K562 (cell line): ENCODE measurements around the gene MPND. TPM values are rescaled to one million over a fixed set of nuclear protein-coding genes. Genes with fewer than 3 reads are reported as not detected.

Experiments
- ATAC-seq: fragments of 200-7000 bp; cut with Tn5 transposase; 3 replicates; pipeline ENCODE4 v1.9.1; 2020; ENCODE audit warnings: moderate library complexity
- BruUV-seq: library from RNA; stranded (reverse); fragments of 400-500 nt; replicated peaks from 2 replicates; lab custom pipeline; 2021; lab: Mats Ljungman, UMichigan
- CTCF ChIA-PET: fragments of 300-600 bp; formaldehyde crosslinking; extraction: SDS; loops from one replicate; lab custom pipeline; 2021; ENCODE audit warnings: low intra/inter-chr PET ratio; lab: Yijun Ruan, JAX
- POLR2A ChIA-PET: fragments of 300-600, 350-650 bp; sonication (Branson Sonifier 250); formaldehyde crosslinking; extraction: SDS; loops from one replicate; lab custom pipeline; 2021; ENCODE audit warnings: antibody characterized with exemption, inconsistent platforms; lab: Yijun Ruan, JAX
- DNase-seq, 4 experiments: peaks; one replicate each; pipeline versions ENCODE4 v3.0.0 to v3.0.0-alpha.2; 2011 to 2018; ENCODE audit warnings: low spot score in 3 of 4, mixed read lengths in 3 of 4; ENCODE audit errors: extremely low read depth in 1 of 4
- FAIRE-seq: peaks from 2 replicates; lab custom pipeline; 2011; peaks lifted over from hg19 to GRCh38; lab: Jason Lieb, UNC
- H2AFZ ChIP-seq: 2 replicates; pipeline ENCODE4 v1.6.0; 2011; ENCODE audit warnings: low read depth, low read length, control low read depth, inconsistent platforms
- H3K27ac ChIP-seq: fragments of 200-600 bp; 3 replicates; pipeline ENCODE4 v1.8.0; 2011; ENCODE audit warnings: low read depth, mild to moderate bottlenecking, control low read depth, inconsistent platforms, low read length, moderate library complexity, mixed read lengths; ENCODE audit errors: extremely low read depth
- H3K27me3 ChIP-seq, 2 experiments: fragments of 300-600 bp in 1 of 2; 2 replicates in 1 of 2; 3 replicates in 1 of 2; pipeline versions ENCODE4 v1.6.0 to v1.8.0; 2011; ENCODE audit warnings: inconsistent platforms in 2 of 2, low read length in 2 of 2, mild to moderate bottlenecking in 1 of 2, mixed read lengths in 1 of 2, moderate library complexity in 1 of 2; ENCODE audit not compliant: control insufficient read depth in 2 of 2, insufficient read depth in 2 of 2
- H3K36me3 ChIP-seq: fragments of 300-600 bp; 3 replicates; pipeline ENCODE4 v1.8.0; 2011; ENCODE audit warnings: mild to moderate bottlenecking, low read length, inconsistent platforms; ENCODE audit not compliant: control insufficient read depth, insufficient read depth
- H3K4me1 ChIP-seq, 2 experiments: fragments of 200-600 bp in 1 of 2; replicated peaks in 1 of 2; 2 replicates in 1 of 2; 3 replicates in 1 of 2; pipeline versions ENCODE4 v1.5.1 to v1.8.0; 2011; ENCODE audit warnings: inconsistent platforms in 2 of 2, low read length in 2 of 2, mild to moderate bottlenecking in 1 of 2, mixed read lengths in 1 of 2, moderate library complexity in 1 of 2; ENCODE audit not compliant: control insufficient read depth in 2 of 2, insufficient read depth in 2 of 2
- H3K4me2 ChIP-seq: 2 replicates; pipeline ENCODE4 v1.6.1; 2011; ENCODE audit warnings: low read length, control low read depth, inconsistent platforms, mixed read lengths; ENCODE audit not compliant: insufficient read depth
- H3K4me3 ChIP-seq: fragments of 200-600 bp; sonication (generic), shearing (Covaris generic); 2 replicates; pipeline ENCODE4 v1.5.1; 2016; ENCODE audit warnings: control low read depth, inconsistent platforms
- H3K79me2 ChIP-seq: fragments of 200-600 bp; 3 replicates; pipeline ENCODE4 v1.8.0; 2011; ENCODE audit warnings: low read length, inconsistent platforms; ENCODE audit not compliant: control insufficient read depth, insufficient read depth
- H3K9ac ChIP-seq, 2 experiments: 2 replicates each; pipeline versions ENCODE4 v1.6.0 to v1.6.1; 2011; ENCODE audit warnings: low read depth in 2 of 2, low read length in 2 of 2, control low read depth in 1 of 2, inconsistent platforms in 1 of 2, mild to moderate bottlenecking in 1 of 2, mixed read lengths in 1 of 2; ENCODE audit not compliant: insufficient read depth in 1 of 2
- H3K9me1 ChIP-seq: one replicate; pipeline ENCODE4 v1.6.0; 2011; ENCODE audit warnings: inconsistent platforms, mild to moderate bottlenecking, low read length, moderate library complexity; ENCODE audit not compliant: control insufficient read depth, insufficient read depth
- H3K9me3 ChIP-seq: replicated peaks from 2 replicates; pipeline ENCODE4 v1.5.1; 2011; ENCODE audit warnings: low read depth, low read length, inconsistent platforms; ENCODE audit not compliant: control insufficient read depth, insufficient read depth
- H4K20me1 ChIP-seq: replicated peaks from 2 replicates; pipeline ENCODE4 v1.6.1; 2011; ENCODE audit warnings: low read length, inconsistent platforms, mixed read lengths; ENCODE audit not compliant: control insufficient read depth, insufficient read depth
- CAMTA2 ChIP-seq: fragments of 250-450 bp; sonication (Bioruptor Pico); conservative IDR thresholded peaks from 2 replicates; pipeline ENCODE4 v1.5.1; 2022
- POLR2G ChIP-seq: fragments of 200-400 bp; formaldehyde crosslinking; IDR thresholded peaks from 2 replicates; pipeline ENCODE4 v1.6.1; 2017; ENCODE audit warnings: low read depth, mild to moderate bottlenecking, antibody characterized with exemption, low read length, moderate library complexity
- RBFOX2 ChIP-seq: fragments of 200-400 bp; formaldehyde crosslinking; IDR thresholded peaks from 2 replicates; pipeline ENCODE4 v1.6.1; 2017; ENCODE audit warnings: low read depth, mild to moderate bottlenecking, low read length, moderate library complexity
- WGBS: fragments of 100-300 bp; shearing (Covaris generic); methylation state at CpG from one replicate; pipeline ENCODE4 v1.1.6; 2016; ENCODE audit warnings: low coverage, mixed read lengths; ENCODE audit not compliant: insufficient coverage; ENCODE audit errors: missing lambda C conversion rate; 5-methylcytosine and 5-hydroxymethylcytosine counted together
- in situ Hi-C: fragments of 300-500 bp; cut with MboI; formaldehyde crosslinking; loops from 4 replicates; pipeline ENCODE4 v1.15.0; 2018; ENCODE audit warnings: inconsistent platforms, mixed read lengths
- intact Hi-C: fragments of 100-400 bp; cut with micrococcal nuclease; formaldehyde crosslinking; loops from 2 replicates; pipeline ENCODE4 v1.14.2; 2022
- polyA plus RNA-seq, 8 experiments: library from polyadenylated mRNA; depleted of rRNA in 4 of 8; stranded (reverse) in 5 of 8; unstranded in 3 of 8; fragments of >200 nt; fragmentation: Nextera tagmentation in 2 of 8; fragmentation: Illumina TruSeq in 1 of 8; extraction: Ambion mirVana in 2 of 8; extraction: Trizol in 1 of 8; gene quantifications; 2 replicates each; pipeline versions ENCODE4 v1.2.1 to v1.2.3, GENCODE V29; 2011 to 2014; ENCODE audit warnings: inconsistent platforms in 1 of 8, missing spikeins in 1 of 8
- total RNA-seq, 7 experiments: library from RNA; depleted of rRNA in 6 of 7; stranded (reverse); fragments of >200 nt in 6 of 7; fragmentation: Illumina TruSeq in 2 of 7; extraction: Trizol in 2 of 7; gene quantifications; 2 replicates each; pipeline versions ENCODE4 v1.2.1 to v1.2.3, GENCODE V29; 2011 to 2021; ENCODE audit warnings: low replicate concordance in 1 of 7
- TF ChIP-seq, protein P1 (sequence below), 3 experiments: IDR thresholded peaks in 2 of 3; conservative IDR thresholded peaks in 1 of 3; 2 replicates each; pipeline ENCODE4 v1.5.1; 2011 to 2012; ENCODE audit warnings: low read length in 3 of 3, mild to moderate bottlenecking in 3 of 3, control low read depth in 2 of 3, improper control_type of control experiment in 1 of 3, inconsistent platforms in 1 of 3, low read depth in 1 of 3, mixed read lengths in 1 of 3, moderate library complexity in 1 of 3; ENCODE audit not compliant: insufficient read depth in 2 of 3
- TF ChIP-seq, protein P2 (sequence below): fragments of 450-650 bp; formaldehyde crosslinking; IDR thresholded peaks from 2 replicates; pipeline ENCODE4 v1.4.0; 2020; ENCODE audit warnings: mild to moderate bottlenecking, moderate library complexity

Gene MPND
- total and polyA plus RNA-seq, 9 of the 15 experiments (the other 6 are each of a cell fraction or from before 2014, with no cell fraction given): 0.25 to 14.0 (median 3.9) TPM

DNA sequence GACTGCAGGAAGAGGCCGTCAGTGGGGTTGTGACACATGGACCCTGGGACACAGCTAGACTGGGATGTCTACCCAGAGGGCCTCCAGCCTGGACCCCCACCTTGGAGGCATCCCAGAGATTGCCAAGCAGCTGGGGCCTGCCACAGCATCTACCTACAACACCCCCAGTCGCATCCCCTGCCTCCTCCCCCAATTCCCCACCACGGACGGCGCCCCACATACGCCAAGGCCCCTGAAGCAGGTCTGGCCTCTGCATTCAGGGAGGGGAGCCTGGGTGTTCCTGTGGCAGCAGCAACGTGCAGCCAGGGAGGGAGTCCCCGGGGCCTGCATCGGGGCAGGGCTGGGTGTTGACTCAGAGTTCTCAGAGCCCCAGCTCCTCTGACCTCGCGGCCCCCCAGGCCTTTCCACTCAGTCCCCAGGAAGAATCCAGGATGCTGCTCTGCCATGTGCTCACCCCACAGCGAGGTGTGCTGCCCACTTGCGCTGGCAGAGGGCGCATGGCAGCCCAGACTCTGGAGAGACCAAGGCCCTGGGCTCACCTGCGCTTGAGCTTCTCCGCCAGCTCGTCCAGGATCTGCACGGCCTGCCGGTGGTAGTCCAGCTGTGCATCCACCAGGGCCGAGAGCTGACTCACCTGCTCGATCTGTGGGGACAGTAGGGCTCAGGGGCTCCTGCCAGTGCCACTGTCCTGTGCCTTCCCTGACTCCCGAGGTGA lies 19.6 kb downstream of the MPND start (continued):
- TF ChIP-seq, protein P1, sequence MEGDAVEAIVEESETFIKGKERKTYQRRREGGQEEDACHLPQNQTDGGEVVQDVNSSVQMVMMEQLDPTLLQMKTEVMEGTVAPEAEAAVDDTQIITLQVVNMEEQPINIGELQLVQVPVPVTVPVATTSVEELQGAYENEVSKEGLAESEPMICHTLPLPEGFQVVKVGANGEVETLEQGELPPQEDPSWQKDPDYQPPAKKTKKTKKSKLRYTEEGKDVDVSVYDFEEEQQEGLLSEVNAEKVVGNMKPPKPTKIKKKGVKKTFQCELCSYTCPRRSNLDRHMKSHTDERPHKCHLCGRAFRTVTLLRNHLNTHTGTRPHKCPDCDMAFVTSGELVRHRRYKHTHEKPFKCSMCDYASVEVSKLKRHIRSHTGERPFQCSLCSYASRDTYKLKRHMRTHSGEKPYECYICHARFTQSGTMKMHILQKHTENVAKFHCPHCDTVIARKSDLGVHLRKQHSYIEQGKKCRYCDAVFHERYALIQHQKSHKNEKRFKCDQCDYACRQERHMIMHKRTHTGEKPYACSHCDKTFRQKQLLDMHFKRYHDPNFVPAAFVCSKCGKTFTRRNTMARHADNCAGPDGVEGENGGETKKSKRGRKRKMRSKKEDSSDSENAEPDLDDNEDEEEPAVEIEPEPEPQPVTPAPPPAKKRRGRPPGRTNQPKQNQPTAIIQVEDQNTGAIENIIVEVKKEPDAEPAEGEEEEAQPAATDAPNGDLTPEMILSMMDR (IDR thresholded peaks at IDR 0.05 in 2 of 3, conservative IDR thresholded peaks at IDR 0.05 in 1 of 3; ENCODE audit: insufficient read depth in 2 of 3, low read depth in 1 of 3, low read length in 3 of 3): peak in 1 of 3 experiments; percentile 23; a peak in 1 of 6 replicates
- no peak for TF ChIP-seq CAMTA2 (CRISPR knock-in tag)

DNA sequence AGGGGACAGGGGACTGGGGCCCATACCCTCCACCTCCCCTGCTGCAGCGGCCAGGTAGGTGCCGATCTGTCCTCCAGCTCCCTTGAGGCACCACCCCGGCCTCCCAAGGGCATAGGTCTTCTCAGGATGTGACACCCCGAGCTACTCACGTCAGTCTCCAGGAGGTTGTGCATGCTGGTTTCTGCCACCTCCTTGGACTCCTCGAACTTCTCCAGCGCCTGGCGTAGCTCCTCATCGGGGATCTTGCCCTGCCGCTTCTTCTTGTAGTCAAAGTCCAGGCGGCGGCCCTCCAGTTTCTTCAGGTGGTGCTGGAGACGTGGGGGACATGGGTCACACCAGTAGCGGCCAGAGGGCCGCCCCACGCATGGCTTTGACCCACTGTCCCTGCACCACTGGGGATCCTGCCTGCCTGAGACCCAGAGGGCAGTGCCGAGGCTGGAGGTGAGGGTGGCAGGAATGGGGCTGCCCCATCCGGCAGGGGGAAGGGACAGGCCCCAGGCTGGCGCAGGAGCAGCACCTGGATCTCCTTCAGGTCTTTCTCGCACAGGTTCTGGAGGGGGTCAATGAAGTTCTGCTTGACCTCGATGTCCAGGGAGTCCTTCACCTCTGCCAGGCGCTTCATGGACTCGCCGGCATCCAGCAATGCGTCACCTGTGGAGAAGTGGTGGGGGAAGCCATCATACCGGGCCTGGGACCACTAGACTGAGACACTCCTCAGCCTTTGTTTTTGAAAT lies 20.4 kb downstream of the MPND start:
- ATAC-seq (no peak), DNase-seq (no peak), FAIRE-seq (no peak)
- H3K27me3 ChIP-seq: no peaks in the 10 kb centered on the region
- intact Hi-C loops: no loop called here
- peaks cover 19% of the 10 kb centered on the region for H3K79me2 ChIP-seq
- POLR2A ChIA-PET: interaction anchor here (1.0 to 4.8 kb wide), 3 partner anchors 9 to 21 kb away, joined by 4 to 29 read pairs (median 5); no protein-coding TSS in a partner anchor
- H3K9me3 ChIP-seq: no peaks in the 10 kb centered on the region
- peaks cover 4% of the 10 kb centered on the region; the same call in 1 of the 2 replicates for H4K20me1 ChIP-seq
- no peak overlapping the region for H3K4me3 ChIP-seq
- no peaks in the 10 kb centered on the region for H3K9me1 ChIP-seq
- TF ChIP-seq, protein P2, sequence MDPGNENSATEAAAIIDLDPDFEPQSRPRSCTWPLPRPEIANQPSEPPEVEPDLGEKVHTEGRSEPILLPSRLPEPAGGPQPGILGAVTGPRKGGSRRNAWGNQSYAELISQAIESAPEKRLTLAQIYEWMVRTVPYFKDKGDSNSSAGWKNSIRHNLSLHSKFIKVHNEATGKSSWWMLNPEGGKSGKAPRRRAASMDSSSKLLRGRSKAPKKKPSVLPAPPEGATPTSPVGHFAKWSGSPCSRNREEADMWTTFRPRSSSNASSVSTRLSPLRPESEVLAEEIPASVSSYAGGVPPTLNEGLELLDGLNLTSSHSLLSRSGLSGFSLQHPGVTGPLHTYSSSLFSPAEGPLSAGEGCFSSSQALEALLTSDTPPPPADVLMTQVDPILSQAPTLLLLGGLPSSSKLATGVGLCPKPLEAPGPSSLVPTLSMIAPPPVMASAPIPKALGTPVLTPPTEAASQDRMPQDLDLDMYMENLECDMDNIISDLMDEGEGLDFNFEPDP (CRISPR knock-in tag): no peak
- TF ChIP-seq RBFOX2 (0 out of 2 replicates have a peak, but pooled peaks have one; percentile 1), POLR2G (peak; percentile 35)
- in situ Hi-C loops: no loop called here
- CTCF ChIA-PET: no interaction called here
- H3K9ac ChIP-seq: peak overlapping the region in 1 of 2 experiments; percentile 48; a peak in 1 of 4 replicates
- H3K4me2 ChIP-seq: no peak overlapping the region
- WGBS: 91% methylated on average over 21 of the region's 26 CpGs
- no TSS peak for BruUV-seq
- peaks cover 4 to 84% of the 10 kb centered on the region in 2 experiments; a peak in 2 of 5 replicates for H3K4me1 ChIP-seq
- no peak overlapping the region for H3K27ac ChIP-seq
- no peak overlapping the region for H2AFZ ChIP-seq
- H3K36me3 ChIP-seq: peaks cover 95% of the 10 kb centered on the region; the same call in 2 of the 3 replicates
